Measurements from ENCODE around the gene ARSG.
A peak's percentile ranks its signal among the peaks of the same experiment; 100 is the strongest.
"Not testable (repeated sequence)": the region's sequence is repeated elsewhere in the genome, so short reads cannot be mapped to it uniquely, and the experiment has no call there.

The ARSG gene

GRCh38 chr17:68277807-68278206 lies 13.5 kb upstream of the ARSG start:
- DNase-seq (ENCODE audit: low spot score), result no peak

- not testable (repeated sequence) for DNase-seq (ENCODE audit: low spot score)
Measured at GRCh38 chr17:68281965-68282364, 9.3 kb upstream of the ARSG start.

GRCh38 chr17:68288375-68288774 lies 2.9 kb upstream of the ARSG start:
- no peak for DNase-seq (ENCODE audit: low spot score)

GRCh38 chr17:68288804-68289203 lies 2.5 kb upstream of the ARSG start:
- DNase-seq (ENCODE audit: low spot score), result no peak

- DNase-seq (ENCODE audit: low spot score), result no peak
Measured at GRCh38 chr17:68289473-68289872, 1.8 kb upstream of the ARSG start.

- no peak for DNase-seq (ENCODE audit: low spot score)
Measured at GRCh38 chr17:68289936-68290267, 1.4 kb upstream of the ARSG start.

GRCh38 chr17:68290268-68290954 lies 884 bp upstream of the ARSG start:
- peak; percentile 14 for DNase-seq (ENCODE audit: low spot score)

GRCh38 chr17:68291836-68292688 lies 767 bp downstream of the ARSG start:
- peak; percentile 72 for DNase-seq (ENCODE audit: low spot score)

- DNase-seq (ENCODE audit: low spot score), result no peak
Measured at GRCh38 chr17:68292689-68293040, 1.4 kb downstream of the ARSG start.

GRCh38 chr17:68293490-68294195 lies 2.3 kb downstream of the ARSG start:
- no peak for DNase-seq (ENCODE audit: low spot score)

GRCh38 chr17:68294196-68294555 lies 2.9 kb downstream of the ARSG start:
- no peak for DNase-seq (ENCODE audit: low spot score)

- DNase-seq (ENCODE audit: low spot score), result no peak
Measured at GRCh38 chr17:68294617-68295016, 3.3 kb downstream of the ARSG start.

- DNase-seq (ENCODE audit: low spot score), result no peak
Measured at GRCh38 chr17:68295086-68295485, 3.8 kb downstream of the ARSG start.

GRCh38 chr17:68296217-68297191 lies 5.2 kb downstream of the ARSG start:
- no peak for DNase-seq (ENCODE audit: low spot score)

GRCh38 chr17:68297195-68297594 lies 5.9 kb downstream of the ARSG start:
- DNase-seq (ENCODE audit: low spot score), result no peak

GRCh38 chr17:68298601-68299000 lies 7.3 kb downstream of the ARSG start:
- DNase-seq (ENCODE audit: low spot score), result no peak

GRCh38 chr17:68299817-68300216 lies 8.5 kb downstream of the ARSG start:
- no peak for DNase-seq (ENCODE audit: low spot score)

- DNase-seq (ENCODE audit: low spot score), result peak; percentile 57
Measured at GRCh38 chr17:68301438-68301959, 10.2 kb downstream of the ARSG start.

- DNase-seq (ENCODE audit: low spot score), result no peak
Measured at GRCh38 chr17:68302066-68302564, 10.8 kb downstream of the ARSG start.

GRCh38 chr17:68302666-68303065 lies 11.4 kb downstream of the ARSG start:
- DNase-seq (ENCODE audit: low spot score), result no peak

GRCh38 chr17:68304706-68305105 lies 13.4 kb downstream of the ARSG start:
- DNase-seq (ENCODE audit: low spot score), result no peak
